Measurements from ENCODE around the gene COCH.
A peak's percentile ranks its signal among the peaks of the same experiment; 100 is the strongest.

The COCH gene

DNA sequence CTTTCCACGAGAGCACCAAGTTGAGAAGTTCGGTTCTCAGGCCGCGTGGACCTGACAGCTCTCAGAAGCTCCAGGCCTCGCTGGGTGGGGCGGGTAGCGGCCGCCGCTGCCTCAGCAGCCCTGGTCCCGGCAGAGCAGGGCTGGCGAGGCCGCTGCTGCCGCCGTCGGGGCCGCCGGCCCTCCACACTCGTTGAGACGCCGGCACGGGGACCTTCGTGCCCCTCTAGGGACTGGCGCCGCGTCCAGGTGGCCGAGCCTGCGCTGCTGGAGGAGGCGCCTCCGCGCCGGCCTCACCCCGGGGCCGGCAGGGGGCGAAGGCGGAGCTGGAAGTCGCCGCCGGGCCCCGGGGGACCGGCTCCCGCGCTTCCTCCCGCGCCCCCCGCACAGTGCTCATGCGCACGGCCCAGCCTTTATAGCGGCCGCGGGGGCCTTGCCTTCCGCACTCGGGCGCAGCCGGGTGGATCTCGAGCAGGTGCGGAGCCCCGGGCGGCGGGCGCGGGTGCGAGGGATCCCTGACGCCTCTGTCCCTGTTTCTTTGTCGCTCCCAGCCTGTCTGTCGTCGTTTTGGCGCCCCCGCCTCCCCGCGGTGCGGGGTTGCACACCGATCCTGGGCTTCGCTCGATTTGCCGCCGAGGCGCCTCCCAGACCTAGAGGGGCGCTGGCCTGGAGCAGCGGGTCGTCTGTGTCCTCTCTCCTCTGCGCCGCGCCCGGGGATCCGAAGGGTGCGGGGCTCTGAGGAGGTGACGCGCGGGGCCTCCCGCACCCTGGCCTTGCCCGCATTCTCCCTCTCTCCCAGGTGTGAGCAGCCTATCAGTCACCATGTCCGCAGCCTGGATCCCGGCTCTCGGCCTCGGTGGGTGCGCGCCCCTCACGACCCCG is at the start of gene COCH:
TSS of gene COCH (plus strand) at position 440 of the 879 bp plus-strand sequence. CDS start at position 820, 380 bp downstream.
- peak; percentile 80 for DNase-seq

DNA sequence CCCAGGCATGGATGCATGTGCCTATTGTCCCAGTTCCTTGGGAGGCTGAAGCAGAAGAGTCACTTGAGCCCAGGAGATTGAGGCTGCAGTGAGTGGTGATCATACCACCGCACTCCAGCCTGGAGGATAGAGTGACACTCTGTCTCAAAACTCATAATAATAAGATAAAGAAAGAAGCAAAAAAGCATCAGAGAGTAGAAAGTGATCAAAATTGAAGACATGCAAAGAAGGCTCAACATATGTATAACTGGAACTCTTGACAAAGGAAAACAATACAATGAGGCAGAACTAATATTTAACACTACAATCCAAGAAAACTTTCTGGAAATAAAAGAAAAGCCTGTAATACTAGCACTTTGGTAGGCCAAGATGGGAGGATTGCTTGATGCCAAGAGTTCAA is 48.3 kb upstream of the COCH start:
- DNase-seq: no peak

DNA sequence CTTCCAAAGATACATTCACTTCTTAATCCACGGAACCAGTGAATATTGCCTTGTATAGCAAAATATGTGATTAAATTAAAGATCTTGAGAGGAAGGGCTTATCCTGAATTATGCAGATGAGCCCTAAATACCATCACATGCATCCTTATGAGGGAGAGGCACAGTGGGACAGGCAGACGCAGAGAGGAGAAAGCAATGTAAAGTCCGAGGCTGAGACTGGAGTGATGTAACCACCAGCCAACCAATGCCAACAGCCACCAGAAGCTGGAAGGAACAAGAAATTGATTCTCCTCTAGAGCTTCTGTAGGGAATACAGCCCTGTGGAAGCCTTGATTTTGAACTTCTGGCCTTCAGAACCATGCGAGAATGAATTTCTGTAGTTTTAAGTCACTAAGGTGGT is 44.5 kb upstream of the COCH start:
- no peak for DNase-seq

DNA sequence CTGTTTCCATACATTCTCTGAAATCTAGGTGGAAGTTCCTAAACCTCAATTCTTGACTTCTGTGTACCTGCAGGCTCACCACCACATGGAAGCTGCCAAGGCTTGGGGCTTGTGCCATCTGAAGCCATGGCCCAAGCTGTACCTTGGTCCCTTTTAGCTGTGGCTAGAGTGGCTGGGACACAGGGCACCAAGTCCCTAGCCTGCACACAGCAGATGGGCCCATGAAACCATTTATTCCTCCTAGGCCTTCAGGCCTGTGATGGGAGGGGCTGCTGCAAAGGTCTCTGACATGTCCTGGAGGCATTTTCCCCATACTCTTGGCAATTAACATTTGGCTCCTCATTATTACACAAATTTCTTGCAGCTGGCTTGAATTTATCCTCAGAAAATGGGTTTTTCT is 40.0 kb upstream of the COCH start:
- DNase-seq: no peak

DNA sequence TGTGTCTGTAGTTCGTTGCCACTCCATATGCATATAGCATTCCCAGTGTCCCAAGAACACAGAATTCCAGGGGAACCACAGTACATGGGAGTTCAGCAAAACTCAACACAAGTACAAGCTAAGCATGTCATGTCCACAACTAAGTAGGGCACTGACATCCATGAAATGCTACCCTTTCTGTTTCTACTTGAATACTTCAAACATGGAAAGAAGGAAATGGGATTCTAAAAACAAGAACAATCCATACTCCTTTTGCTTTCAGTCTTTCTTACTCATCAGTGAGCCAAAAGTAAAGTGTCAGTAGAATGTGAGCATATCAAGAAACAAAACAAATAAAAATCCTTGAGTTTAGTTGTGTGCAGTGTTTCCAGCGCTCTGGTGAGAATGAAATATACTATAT is 36.0 kb upstream of the COCH start:
- no peak for DNase-seq

DNA sequence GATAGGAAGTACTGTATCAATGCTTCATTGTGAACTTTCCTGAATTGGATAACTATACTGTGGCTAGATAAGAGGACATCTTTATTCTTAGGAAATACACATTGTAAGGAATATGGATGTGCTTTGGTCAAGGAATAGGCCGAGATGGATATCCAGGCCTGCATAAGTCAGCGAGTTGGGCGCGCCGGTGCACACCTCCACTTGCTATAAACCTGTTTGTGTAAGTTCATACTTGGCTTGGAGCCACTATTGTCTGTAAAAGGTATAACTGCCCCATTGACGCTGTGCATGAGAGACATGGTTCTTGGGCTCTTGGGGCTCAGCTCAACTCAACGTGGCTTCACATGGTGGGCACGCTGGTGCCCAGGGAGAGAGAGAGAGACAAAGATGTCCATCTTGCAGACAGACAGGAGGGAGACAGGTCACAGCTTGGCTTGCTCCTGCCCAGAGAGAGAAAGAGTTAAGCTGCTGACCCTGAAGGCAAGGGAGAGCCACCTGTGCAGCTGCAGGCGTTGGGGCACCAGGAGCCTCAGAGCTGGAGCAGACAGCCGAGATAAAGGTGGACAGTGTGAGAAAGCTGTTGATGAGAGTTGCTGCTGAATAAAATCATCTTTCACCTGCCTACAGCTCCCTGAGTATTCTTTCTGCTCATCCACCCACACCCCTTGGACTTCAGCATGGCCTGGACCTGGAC is 34.1 kb upstream of the COCH start:
- no peak for DNase-seq

DNA sequence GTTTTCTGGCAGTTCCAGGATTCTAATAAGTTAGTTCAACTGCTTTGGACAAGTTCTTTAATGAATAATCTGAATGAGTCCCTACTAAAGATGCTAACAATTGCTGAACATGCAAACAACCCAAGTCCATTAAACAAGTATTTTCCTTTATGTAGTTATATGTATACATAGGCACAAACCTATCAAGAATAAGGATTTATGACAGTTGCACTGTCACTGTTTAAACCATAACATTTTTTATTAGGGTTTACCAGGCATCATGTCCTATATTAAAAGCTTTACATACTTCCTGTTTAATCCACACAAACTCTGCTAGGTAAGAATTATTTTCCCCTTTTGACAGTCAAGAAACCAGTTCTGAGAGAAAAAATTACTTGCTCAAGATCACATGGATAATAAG is 31.9 kb upstream of the COCH start:
- DNase-seq: no peak

DNA sequence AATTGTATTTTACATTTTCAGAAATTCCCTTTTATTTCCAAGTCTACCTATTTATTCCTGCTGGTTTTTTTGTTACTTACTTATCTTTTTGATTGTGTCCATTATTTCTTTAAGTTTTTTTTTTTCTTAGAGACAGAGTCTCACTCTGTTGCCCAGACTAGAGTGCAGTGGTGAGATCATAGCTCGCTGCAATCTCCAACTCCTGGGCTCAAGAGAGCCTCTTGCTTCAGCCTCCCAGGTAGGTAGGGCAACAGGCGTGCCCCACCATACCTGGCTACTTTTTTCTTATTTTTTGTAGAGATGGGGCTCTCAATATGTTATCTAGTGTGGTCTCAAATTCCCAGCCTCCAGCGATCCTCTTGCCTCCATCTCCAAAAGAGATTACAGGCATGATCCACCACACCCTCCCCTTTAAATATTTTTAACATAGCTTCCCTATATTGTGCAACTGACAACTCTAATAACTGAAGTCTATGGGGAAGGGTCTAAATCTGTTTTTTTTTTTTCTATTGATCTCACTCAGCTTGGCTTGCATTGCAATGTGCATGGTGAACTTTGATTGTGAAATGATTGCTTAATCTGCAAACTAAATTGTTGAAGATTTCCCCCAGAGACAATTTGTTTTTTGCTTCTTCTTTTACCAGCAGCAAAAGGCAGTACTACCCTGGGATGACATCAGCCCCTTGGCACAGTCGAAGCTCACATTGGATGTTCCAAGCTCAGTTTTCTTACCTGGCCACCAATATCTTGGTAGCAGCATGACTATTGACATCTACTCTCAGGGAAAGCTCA is 25.7 kb upstream of the COCH start:
- DNase-seq: no peak

DNA sequence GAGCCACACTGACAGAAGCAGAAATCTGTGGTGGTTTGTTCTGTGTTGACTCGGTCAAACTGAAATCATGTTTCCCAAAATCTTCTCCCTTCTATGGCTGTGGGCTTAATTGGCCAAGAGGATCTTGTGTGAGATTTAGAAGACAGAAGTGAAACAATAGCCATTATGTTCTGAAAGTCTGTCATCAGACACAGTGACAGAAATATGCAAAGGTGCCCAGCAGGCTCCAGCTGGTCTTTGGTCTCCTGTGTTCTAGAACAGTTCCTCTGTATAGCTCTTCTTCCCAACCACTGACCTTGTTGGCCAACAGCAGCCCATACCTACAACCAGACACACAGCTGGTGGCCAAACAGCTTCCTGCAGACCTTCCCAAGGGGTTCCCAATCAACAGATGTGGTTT is 25.0 kb upstream of the COCH start:
- DNase-seq: no peak

DNA sequence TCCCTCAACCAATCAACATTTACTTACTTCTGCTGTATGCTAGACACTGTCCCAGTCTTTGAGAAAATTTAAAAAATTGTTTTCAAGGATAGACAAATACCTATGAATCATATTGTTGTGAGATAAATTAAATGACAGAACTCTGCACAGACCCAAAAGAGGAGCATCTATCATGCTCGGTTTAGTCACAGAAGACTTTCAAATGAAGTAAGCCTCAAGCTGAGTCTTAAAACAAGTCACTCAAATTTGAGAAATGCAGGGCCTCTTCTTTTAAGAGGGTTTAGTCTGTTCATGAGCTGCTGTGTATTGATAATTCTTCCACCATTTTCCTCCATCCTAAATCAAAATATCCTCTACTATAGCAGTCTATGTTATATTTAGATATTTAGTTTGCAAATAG is 24.4 kb upstream of the COCH start:
- DNase-seq: no peak

DNA sequence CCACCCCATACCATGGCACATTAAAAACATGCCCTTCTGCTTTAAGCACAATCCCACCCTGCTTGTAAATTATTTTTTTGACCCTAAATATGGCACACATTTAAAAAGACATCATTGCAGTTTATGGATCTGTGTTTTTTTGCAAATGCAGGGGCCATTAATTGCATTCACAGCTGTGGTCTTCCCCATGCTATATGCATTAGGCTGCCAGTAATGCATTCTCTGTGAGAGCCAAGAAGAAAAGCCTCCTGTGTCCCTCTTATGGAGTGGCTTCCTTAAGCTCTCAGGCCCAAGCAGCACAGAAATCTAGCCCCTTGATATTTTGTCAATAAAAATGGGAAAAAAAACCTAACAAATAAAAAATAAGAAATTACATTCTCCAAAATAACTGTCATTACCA is 20.4 kb upstream of the COCH start:
- no peak for DNase-seq

DNA sequence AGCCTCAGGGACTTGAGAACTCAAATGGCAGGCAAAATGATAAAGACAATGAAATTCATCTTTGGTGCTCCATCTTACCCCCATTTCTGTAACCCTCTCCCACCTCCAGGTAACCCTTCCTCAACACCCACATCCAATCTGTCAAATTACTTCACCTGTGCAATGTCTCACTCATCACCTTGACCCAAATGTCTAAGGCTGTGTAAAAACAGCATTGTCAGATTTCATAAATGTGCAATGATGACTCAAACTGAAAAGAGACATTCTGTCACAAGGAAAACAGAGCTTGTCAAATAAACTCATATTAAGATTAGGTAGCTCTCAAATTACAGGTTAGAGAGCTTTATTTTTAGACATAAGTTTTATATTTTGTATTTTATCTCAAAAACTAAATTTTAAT is 19.9 kb upstream of the COCH start:
- DNase-seq: no peak

DNA sequence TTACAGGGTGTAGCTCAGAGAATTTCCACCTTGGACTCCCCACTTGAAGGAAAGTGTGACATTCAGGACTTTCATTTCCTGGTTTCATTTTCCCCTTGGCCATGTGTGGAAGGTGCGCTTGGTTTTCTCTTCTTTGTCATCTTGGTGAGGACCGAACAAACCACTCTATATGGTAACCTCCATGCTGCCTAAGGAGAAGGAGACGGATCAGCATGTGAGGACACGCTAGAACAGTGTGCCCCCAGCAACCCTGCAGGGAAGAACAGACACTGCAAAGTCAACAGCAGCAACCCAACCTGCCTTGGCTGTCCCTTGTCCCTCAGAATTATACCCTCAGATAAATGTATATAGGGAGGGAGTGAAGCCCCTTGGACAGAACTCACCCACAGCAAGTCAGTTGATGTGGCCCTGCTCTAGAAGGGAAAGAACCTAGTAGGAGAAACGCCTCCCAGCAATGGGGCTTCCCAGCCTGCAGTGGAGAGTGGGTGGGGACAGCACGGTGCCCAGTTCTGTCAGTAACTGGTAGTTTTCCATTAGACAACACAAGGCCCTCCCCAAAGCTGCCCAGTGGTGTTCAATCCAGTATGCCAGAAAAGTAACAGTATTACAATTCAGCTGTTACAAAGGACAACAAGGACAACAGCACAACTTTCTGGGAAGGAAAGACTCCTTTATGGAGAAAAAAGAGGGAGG is 18.9 kb upstream of the COCH start:
- DNase-seq: no peak

DNA sequence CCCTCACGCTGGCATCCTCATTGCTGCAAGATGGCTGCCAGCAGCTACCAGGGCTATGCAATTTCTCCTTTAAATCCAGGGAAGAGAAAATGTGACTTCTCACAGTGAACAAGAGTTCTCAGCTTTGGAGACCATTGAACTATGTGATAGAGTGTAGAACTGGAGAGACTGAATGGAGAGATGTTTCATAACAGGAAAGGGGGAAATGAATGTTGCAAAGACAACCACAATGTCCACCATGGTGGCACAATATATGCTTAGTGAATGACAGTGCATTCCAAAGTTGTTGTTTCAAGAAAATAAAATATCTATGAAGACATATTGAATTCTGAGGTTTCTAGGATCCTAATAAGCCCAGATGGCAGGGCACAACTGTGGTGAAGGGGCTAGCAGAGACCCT is 13.2 kb upstream of the COCH start:
- DNase-seq: no peak

DNA sequence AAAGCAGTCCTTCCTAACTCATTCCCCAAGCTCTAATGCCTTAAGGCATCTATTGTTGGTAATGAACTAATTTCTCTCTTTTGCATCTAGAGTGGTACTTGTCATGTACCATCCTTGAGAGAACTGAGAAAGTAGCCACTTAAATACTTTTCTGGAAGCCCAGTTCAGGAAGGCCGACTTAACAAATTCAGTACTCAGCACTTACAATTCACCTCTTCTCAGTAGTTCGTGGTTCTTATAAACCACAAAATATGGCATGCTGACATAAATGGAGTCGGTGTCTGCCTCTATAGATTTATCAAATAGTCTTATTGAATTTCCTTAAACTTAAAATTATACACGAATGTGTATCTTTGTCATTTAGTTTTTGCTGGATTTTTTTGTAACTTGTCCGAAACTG is 9.4 kb upstream of the COCH start:
- no peak for DNase-seq

DNA sequence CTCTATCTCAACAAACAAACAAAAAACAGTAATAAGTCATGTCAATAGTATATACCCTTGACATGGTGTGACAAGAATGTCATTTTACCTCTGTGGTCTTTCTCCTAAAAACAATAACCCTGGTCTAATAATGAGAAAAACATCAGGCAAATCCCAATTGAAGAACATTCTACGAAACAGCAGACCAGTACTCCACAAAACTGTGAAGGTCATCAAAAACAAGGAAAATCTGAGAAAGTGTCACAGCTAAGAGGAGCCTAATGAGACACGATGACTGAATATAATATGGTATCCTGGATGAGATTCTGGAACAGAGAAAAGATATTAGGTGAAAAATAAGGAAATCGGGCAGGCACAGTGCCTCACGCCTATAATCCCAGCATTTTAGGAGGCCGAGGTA is 5.6 kb upstream of the COCH start:
- DNase-seq: no peak

DNA sequence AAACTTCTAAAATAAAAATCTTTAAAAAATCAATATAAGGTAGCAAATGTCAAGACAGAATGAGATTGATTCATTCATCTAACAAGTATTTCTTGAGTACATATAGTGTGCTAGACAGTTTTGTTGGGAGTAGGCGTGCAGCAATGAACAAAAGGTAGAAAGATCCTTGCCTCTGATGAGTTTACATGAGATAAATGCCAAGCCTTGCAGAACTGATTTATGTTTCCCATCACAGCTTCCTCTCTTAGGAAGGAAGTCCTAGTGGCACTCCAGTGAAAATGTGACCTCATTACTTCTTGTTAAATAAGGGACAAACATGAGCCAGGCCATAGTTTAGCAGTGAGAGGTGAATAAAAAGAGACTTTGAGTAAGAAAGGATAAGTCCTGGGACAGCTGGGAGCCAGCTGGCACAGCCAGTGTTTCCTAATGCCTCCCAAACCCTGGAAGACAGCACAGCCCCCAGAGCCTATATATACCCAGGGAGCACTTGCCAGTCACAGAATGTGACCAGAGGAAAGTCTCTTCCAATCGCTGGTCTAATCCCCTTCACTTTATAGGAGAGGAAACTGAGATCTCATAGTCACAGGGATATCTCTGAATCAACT is 4.7 kb upstream of the COCH start:
- peak; percentile 51 for DNase-seq

DNA sequence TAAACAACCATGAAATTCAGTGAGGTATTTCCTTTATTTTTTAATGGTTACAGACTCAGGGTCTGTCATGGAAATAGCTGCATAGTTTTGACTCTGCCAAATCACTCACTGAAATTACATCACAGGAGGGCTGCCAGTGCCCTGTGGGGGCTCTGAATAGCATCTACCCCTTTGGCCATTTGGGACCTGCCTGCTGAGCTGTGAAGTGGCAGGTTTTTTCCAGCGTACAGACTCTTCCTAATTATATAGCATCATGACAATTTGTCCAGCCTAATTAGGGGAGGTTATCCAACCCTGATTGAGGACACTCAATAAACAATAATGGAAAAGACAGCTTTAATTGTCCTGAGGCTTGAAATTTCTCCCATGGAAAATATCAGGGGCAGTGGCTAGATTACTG is 1.8 kb upstream of the COCH start:
- DNase-seq: no peak

DNA sequence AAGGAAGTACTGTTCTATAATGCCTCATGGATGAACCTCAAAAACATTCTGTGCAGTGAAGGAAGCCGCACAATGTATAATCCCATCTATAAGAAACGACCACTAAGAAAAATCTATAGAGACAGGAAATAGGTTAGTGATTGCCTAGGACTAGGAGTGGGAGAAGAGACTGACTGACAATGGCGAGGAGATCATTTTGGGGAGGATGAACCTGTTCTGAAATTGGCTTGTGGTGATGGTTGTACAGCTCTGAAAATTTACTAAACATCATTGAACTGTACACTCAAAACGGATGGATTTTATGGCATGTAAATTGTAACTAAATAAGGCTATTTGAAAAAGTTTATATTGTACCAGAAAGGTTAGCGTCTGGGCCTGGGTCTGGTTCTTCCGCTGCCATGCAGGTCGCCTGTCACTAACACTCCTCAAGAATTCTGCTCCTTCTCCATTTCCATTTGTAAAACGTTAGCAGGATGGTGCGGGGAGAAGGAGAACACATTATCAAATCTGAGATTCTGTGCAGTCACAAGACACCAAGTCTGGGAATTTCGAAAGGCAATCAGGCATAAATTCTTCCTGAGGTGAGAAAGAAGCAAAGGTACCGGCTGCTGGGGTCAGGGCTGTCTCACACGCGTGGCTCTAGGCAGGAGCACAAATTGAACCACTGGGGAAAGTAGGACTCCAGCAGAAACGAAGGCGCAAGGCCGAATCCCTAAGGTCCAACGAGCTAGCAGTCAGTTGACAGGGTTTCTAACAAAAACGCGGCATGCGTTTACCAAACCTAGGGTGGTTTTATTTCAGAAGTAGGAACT is 845 bp upstream of the COCH start:
- DNase-seq: no peak

DNA sequence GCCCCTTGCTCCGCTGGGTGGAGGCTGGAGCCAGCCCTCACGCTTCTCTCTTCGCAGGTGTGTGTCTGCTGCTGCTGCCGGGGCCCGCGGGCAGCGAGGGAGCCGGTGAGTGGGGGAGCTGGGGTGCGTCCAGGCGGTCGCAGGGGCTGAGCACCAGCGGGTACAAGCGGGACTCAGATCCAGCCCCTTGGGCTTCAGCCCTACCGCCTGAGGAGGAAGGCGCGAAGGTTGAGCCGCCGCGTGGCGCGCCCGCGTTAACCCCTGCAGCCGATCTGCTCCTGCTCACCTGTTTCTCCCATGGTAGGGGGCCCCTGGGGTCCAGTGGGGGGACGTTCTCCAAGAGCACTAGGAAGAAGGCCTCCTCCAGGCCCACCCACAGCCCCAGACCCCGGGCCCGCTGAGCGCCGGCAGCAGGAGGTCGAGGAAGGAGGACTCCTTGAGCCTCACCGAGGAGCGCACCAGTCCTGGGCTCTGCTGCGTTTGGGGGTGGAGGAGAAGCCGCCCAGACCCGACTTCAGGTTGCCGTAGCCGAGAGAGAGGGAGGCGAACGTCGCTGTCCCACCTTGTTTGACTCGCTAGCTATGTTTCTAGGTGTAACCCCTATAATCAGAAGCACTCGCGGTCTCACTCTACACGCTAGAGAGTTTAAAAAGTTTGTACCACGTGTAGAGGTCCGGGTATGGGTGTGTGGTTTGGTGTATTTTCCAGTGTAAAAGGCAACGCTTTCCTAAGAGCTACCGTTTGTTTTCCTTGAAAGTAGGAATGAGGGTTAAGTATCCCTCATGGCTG is 834 bp downstream of the COCH start:
- peak; percentile 55 for DNase-seq

DNA sequence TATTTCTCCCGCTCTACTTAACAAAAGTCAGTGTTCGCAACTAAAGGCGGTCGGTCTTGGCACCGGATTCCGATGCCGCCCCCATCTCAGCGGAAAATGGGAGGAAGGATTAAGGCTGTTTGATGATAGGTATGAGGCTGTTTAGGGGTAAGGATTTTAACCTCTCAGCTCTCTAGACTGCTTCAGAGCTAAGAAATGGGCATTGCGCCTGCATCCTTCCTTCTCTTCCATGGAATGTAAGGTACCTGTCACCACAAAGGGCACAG is 1.4 kb downstream of the COCH start:
- DNase-seq: peak; percentile 25
